Fibroblast of lung (primary cell): Measurements from ENCODE around the gene WWOX.

Experiments
- CTCF ChIP-seq, 2 donors: IDR thresholded peaks in 1 of 2; conservative IDR thresholded peaks in 1 of 2; 1 replicate in 1 of 2; 2 replicates in 1 of 2; pipeline ENCODE4 v1.5.1; 2011 to 2012; ENCODE audit warnings: low read length in 2 of 2, control low read depth in 1 of 2, inconsistent platforms in 1 of 2, low read depth in 1 of 2, mild to moderate bottlenecking in 1 of 2
- EZH2 ChIP-seq: IDR thresholded peaks from 2 replicates; pipeline ENCODE4 v1.5.1; 2012; ENCODE audit warnings: low read length, control low read depth, mild to moderate bottlenecking; ENCODE audit errors: missing control alignments

GRCh38 chr16:78732696-78733095, 633.2 kb downstream of the WWOX start:
- TF ChIP-seq CTCF (conservative IDR thresholded peaks at IDR 0.05 in 1 of 2, IDR thresholded peaks at IDR 0.05 in 1 of 2; ENCODE audit: low read depth in 1 of 2, low read length in 2 of 2) (no peak), EZH2 (no peak)
